HL-60 (cell line): ENCODE results near the gene DHODH.

Experiments used
- DNase-seq, 2 experiments: peaks; one replicate each; pipeline ENCODE4 v3.0.0-alpha.2; 2010 to 2020; ENCODE audit warnings: low read depth in 1 of 2, low spot score in 1 of 2
- H3K27ac ChIP-seq: fragments of 250-450 bp; sonication (Bioruptor Pico); replicated peaks from 2 replicates; pipeline ENCODE4 v1.5.1; 2020; ENCODE audit warnings: mild to moderate bottlenecking, moderate library complexity
- H3K27me3 ChIP-seq: fragments of 250-450 bp; sonication (Bioruptor Pico); 2 replicates; pipeline ENCODE4 v1.5.1; 2021; ENCODE audit warnings: mild to moderate bottlenecking, moderate library complexity; ENCODE audit not compliant: insufficient read depth, poor library complexity, severe bottlenecking
- H3K4me3 ChIP-seq: replicated peaks from 2 replicates; pipeline ENCODE4 v1.5.1; 2011; ENCODE audit warnings: mild to moderate bottlenecking, control low read depth, low read length; ENCODE audit not compliant: insufficient read depth
- CTCF ChIP-seq: IDR thresholded peaks from one replicate; pipeline ENCODE4 v1.5.1; 2011; ENCODE audit warnings: low read length, control low read depth, inconsistent platforms; ENCODE audit not compliant: insufficient read depth
- GABPA ChIP-seq: IDR thresholded peaks from 2 replicates; pipeline ENCODE4 v1.6.1; 2012; ENCODE audit warnings: low read depth
- POLR2AphosphoS5 ChIP-seq: IDR thresholded peaks from 2 replicates; pipeline ENCODE4 v1.6.1; 2012; ENCODE audit warnings: low read depth
- REST ChIP-seq: IDR thresholded peaks from 2 replicates; pipeline ENCODE4 v1.6.1; 2012; ENCODE audit warnings: low read depth; ENCODE audit not compliant: insufficient replicate concordance
- SPI1 ChIP-seq: IDR thresholded peaks from 2 replicates; pipeline ENCODE4 v1.6.1; 2012; ENCODE audit warnings: low read depth, mild to moderate bottlenecking, borderline replicate concordance

The DHODH gene

GRCh38 chr16:72022127-72022526, 13.6 kb downstream of the DHODH start:
- H3K4me3 ChIP-seq = no peak overlapping the region
- H3K27ac ChIP-seq = no peak overlapping the region
- TF ChIP-seq REST (no peak), GABPA (no peak), CTCF (no peak), POLR2AphosphoS5 (no peak), SPI1 (no peak)
- DNase-seq = no peak
- no peaks in the 10 kb centered on the region for H3K27me3 ChIP-seq

- no peak overlapping the region for H3K4me3 ChIP-seq
- no peak for TF ChIP-seq REST
- no peak for TF ChIP-seq POLR2AphosphoS5
- no peak for TF ChIP-seq SPI1
- no peak for TF ChIP-seq CTCF
- TF ChIP-seq GABPA = no peak
- no peak overlapping the region for H3K27ac ChIP-seq
- H3K27me3 ChIP-seq = no peaks in the 10 kb centered on the region
- DNase-seq = no peak
Observed at GRCh38 chr16:72023962-72024361, 15.4 kb downstream of the DHODH start.

GRCh38 chr16:72024862-72025382, 16.4 kb downstream of the DHODH start:
- no peak for DNase-seq
- Histone ChIP-seq H3K27me3 (no peaks in the 10 kb centered on the region), H3K4me3 (no peak overlapping the region), H3K27ac (no peak overlapping the region)
- TF ChIP-seq REST (no peak), GABPA (no peak), POLR2AphosphoS5 (no peak), CTCF (no peak), SPI1 (no peak)
